ENCODE measurements around the gene IER2. TPM values are rescaled to one million over a fixed set of nuclear protein-coding genes. Genes with fewer than 3 reads are reported as not detected.
A peak's percentile ranks its signal among the peaks of the same experiment; 100 is the strongest.
"Not testable (repeated sequence)": the region's sequence is repeated elsewhere in the genome, so short reads cannot be mapped to it uniquely, and the experiment has no call there.

The IER2 gene
- total RNA-seq, 1 donor from 2014 or later = 229 TPM

DNA sequence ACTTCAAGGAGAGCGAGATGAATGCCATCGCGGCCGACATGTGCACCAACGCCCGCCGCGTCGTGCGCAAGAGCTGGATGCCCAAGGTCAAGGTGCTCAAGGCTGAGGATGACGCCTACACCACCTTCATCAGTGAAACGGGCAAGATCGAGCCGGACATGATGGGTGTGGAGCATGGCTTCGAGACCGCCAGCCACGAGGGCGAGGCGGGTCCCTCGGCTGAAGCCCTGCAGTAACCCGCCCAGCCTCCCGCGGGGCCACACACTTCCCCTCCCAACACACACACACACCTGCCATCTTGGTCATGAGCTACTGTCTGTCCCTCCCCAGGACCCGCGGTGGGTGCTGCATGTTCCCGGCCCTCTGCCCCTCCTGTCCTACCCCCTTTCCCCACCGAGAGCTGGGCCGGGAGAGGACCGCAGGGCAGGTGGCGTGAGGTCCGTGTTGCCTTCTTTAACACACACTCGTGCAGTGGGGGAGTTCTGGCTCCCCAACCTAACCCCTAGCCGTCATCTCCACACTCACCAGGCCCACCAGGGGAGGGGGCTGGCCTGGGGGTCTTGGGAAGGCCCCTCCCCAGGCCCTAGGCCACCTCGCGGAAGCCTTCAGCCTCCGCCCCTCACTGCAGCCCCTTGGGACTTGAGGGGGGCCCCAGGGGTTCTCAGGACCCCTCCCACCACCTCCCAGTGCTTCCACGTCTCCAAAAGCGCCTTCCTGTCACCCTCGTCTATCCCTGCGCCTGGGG, 11.9 kb upstream of the IER2 start:
- DNase-seq (ENCODE audit: low spot score) = no peak

- DNase-seq (ENCODE audit: low spot score) = no peak
Observed at GRCh38 chr19:13138916-13139198, 11.4 kb upstream of the IER2 start.

DNA sequence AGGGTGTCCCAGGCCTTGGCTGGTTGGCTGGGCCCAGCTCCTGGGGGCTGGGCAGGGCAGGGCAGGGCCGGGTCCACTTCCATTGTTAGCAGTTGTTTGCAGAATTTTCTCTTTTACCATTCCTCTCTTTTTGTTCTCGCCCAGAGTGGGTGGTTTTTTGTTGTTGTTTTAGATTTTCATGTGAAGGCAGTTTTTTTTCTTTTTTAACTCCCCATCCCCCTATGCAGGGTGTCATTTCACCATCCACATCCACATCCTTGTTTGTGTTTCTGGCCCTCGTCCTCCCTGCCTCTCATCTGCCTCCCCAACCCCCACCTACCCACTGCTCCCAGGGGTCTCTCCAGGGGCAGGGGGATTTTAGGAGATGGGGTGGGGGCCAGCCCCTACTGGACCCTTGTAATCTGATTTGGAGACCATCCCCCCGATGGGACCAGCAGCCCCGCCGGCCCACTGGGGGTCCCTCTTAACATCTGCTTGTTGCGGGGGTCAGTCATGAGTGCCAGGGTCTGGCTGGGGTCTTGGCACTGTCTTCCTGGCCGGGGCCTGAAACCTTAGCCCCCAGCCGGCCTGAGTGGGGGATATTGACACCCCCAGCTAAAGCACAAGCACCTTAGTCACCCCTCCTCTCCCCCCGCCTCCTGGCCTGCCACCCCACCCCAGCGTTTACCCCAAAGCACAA, 10.4 kb upstream of the IER2 start:
- DNase-seq (ENCODE audit: low spot score) = no peak

- no peak for DNase-seq (ENCODE audit: low spot score)
Observed at GRCh38 chr19:13146763-13147563, 3.2 kb upstream of the IER2 start.

DNA sequence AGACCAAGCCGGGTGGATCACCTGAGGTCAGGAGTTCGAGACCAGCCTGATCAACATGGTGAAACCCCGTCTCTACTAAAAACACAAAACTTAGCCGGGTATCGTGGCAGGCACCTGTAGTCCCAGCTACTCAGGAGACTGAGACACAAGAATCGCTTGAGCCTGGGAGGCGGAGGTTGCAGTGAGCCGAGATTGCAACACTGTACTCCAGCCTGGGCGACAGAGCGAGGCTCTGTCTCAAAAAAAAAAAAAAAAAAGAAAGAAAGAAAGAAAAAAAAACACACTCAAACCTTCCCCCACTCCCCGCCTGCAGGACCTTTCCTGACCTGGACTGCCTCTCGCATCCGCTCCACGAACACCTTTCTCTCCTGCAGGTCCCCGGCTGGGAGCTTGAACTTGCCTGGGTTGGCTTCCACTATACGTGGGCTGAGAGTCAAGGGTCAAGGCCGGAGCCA, 1.0 kb upstream of the IER2 start:
- not testable (repeated sequence) for DNase-seq (ENCODE audit: low spot score)

DNA sequence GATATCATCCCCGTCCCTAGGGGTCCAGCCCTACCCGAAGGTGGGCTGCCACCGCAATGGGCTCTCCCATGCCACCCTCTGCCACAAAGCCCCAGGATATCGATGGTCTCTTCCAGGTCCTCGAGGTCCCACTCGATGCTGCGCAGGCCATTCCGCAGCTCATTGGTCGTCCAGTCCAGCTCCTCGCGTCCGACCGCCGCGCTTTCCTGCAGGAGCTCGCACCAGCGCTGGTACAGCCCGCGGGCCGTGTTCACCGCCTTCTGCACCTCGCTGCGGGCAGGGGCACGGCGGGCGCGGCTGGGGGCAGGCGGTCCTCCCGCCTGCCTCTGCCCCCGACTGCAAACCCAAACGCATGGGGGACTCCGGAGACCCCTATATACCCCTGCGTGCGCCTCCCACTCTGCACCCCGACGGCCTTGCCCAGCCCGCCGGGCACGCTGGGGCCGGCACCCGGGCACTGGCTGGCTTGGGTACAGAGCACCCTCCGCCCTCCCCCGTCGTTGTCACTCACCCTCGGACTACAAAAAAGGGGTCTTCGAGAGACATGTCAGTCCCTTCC, 504 bp upstream of the IER2 start:
- DNase-seq (ENCODE audit: low spot score) = no peak

DNA sequence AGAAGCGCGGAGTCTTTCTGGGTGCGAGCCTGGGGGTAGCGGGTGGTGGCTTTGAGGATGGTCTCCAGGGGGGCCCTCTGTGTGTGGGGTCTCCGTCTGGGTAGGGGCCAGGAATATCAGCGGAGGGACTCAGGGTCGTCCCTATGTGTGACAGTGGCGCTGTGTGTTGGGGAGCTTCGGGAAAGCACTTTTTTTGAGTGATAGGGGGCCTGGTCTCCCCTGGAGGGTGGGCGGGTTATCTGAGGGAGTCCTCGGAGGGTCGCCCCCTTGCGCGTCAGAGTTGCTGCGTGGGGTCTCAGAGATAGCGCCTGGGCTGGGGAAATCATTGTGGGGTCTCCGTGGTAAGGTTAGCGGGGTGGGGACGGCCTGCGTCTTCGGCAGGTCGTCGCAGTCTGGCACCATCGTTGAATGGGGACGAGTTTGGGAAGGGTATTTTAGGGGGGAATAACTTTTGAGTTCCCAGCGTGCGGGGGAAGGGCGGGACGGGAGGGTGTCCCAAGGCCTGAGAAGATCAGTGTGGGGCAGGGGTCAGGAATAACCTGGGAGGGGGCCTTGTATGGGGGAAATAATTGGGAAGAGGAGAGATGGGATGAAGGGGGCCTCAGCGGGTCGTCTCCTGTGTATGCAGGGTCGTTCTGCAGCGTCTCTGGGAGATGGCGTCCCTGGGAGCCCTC, 857 bp downstream of the IER2 start:
- DNase-seq (ENCODE audit: low spot score) = no peak

DNA sequence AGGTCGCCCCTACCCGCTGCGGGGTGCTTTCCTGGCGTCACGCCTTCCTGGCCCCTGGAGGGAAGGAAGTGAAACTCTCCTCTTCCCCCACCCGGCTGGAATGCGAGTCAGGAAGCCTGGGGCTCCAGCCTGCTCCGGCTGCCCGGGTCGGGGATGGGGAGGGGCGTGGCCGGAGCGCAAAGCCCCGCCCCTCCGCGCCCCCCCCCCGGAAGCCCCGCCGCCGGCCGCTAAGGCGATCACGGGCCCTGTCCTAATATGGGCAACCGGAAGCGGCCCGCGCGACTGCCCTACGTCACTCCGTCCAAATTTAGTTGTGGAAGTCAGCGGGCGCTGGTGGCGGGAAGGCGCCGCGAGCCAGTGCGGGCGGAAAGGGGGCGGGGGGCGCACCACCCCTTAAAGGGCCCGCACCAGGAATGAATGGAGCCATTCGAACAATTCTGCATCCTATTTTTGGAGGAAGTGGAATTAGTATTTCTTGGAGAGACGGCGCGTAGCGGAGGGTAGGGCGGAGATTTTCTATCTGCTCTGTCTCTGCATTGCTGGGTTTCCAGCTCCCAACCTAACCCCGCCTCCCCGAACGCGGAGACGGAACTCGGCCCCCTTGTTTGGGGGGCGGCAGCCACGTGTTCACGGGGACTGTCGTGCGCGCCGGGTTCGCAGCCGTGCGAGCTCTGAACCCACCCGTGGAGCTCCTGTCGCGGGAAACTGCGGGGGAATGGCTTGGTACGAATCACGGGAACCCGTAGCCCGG, 1.6 kb downstream of the IER2 start:
- peak; percentile 99 for DNase-seq (ENCODE audit: low spot score)

DNA sequence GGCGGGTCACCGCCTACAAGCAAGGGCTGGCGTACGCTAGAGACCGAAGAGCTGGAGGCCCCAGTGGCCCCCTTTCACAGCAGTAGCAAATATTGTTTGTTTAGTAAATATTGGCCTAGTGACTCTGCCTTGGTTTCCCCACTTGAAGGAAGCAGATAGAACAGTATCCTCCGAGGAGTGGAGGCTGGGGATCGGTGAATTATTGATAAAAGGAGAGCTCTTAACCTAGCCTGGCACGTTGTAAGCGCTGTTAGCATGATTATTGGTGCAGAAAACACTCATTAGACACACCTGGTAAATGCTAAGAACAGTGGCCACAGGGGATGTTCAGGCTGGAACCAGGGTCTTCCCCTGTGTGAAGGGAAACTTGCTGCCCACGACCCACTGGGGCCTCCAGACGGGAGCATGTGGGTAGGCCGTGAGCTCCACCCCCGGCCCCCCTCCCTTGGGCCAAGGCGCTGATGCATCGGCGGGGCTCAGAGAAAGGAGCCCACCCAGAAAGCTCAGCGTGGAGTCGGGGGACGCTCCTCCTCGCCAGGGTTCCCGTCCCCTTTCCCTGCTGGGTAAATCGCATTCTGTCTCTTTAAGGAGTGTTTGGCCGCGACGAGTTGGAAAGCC, 2.3 kb downstream of the IER2 start:
- no peak for DNase-seq (ENCODE audit: low spot score)

DNA sequence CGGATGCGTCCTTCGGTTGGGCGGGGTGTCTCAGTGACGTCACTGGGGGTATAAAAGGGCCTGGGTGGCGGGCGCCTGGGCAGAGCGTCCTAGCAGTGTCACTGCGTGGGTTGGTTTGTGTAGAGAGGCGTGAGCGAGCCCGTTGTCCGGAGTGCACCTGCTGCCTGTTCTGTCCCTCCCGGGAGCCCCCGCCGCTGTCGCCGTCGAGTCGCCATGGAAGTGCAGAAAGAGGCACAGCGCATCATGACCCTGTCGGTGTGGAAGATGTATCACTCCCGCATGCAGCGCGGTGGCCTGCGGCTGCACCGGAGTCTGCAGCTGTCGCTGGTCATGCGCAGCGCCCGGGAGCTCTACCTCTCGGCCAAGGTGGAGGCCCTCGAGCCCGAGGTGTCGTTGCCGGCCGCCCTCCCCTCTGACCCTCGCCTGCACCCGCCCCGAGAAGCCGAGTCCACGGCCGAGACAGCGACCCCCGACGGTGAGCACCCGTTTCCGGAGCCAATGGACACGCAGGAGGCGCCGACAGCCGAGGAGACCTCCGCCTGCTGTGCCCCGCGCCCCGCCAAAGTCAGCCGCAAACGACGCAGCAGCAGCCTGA, 2.9 kb downstream of the IER2 start:
- DNase-seq (ENCODE audit: low spot score) = peak; percentile 100

- no peak for DNase-seq (ENCODE audit: low spot score)
Observed at GRCh38 chr19:13153569-13154240, 3.5 kb downstream of the IER2 start.

- DNase-seq (ENCODE audit: low spot score) = peak; percentile 96
Observed at GRCh38 chr19:13154241-13154778, 4.1 kb downstream of the IER2 start.

- no peak for DNase-seq (ENCODE audit: low spot score)
Observed at GRCh38 chr19:13154911-13155471, 4.8 kb downstream of the IER2 start.

GRCh38 chr19:13155472-13156359, 5.5 kb downstream of the IER2 start:
- DNase-seq (ENCODE audit: low spot score) = peak; percentile 95

- no peak for DNase-seq (ENCODE audit: low spot score)
Observed at GRCh38 chr19:13159713-13160112, 9.5 kb downstream of the IER2 start.

GRCh38 chr19:13160557-13160956, 10.3 kb downstream of the IER2 start:
- no peak for DNase-seq (ENCODE audit: low spot score)

Data from mesenteric fat pad (tissue), 1 donor.